AG09309 (cell line): ENCODE data around the gene PEX26.
"Not testable (repeated sequence)": the region's sequence is repeated elsewhere in the genome, so short reads cannot be mapped to it uniquely, and the experiment has no call there.

Experiments
- DNase-seq: peaks from one replicate; pipeline ENCODE4 v3.0.0-alpha.2; 2010; ENCODE audit warnings: low read depth
- H3K4me3 ChIP-seq: 2 replicates; pipeline ENCODE4 v1.5.1; 2011; ENCODE audit warnings: mild to moderate bottlenecking, low read depth, low read length, moderate library complexity; ENCODE audit not compliant: control insufficient read depth
- TF ChIP-seq, protein P1 (sequence below): IDR thresholded peaks from 2 replicates; pipeline ENCODE4 v1.5.1; 2011; ENCODE audit warnings: mild to moderate bottlenecking, low read depth, low read length, inconsistent platforms; ENCODE audit not compliant: insufficient read depth, control insufficient read depth; ENCODE audit errors: missing control alignments

The PEX26 gene

DNA sequence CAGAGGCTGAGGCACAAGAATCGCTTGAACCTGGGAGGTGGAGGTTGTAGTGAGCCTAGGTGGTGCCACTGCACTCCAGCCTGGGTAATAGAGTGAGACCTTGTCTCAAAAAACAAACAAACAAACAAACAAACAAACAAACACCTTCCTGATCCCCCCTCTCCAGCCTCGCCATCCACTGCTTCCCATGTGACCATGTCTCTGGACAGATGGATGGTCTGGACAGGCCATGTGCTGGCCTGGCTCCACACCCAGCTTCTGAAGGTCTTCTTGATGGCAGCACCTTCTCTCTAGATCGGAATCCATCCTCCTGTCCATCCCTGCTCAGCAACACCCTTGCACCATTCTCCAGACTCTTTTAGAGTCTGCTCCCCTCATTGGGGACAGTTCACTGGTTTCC is 10.7 kb upstream of the PEX26 start:
- no peak overlapping the region for H3K4me3 ChIP-seq
- TF ChIP-seq, protein P1, sequence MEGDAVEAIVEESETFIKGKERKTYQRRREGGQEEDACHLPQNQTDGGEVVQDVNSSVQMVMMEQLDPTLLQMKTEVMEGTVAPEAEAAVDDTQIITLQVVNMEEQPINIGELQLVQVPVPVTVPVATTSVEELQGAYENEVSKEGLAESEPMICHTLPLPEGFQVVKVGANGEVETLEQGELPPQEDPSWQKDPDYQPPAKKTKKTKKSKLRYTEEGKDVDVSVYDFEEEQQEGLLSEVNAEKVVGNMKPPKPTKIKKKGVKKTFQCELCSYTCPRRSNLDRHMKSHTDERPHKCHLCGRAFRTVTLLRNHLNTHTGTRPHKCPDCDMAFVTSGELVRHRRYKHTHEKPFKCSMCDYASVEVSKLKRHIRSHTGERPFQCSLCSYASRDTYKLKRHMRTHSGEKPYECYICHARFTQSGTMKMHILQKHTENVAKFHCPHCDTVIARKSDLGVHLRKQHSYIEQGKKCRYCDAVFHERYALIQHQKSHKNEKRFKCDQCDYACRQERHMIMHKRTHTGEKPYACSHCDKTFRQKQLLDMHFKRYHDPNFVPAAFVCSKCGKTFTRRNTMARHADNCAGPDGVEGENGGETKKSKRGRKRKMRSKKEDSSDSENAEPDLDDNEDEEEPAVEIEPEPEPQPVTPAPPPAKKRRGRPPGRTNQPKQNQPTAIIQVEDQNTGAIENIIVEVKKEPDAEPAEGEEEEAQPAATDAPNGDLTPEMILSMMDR: no peak
- DNase-seq: no peak

DNA sequence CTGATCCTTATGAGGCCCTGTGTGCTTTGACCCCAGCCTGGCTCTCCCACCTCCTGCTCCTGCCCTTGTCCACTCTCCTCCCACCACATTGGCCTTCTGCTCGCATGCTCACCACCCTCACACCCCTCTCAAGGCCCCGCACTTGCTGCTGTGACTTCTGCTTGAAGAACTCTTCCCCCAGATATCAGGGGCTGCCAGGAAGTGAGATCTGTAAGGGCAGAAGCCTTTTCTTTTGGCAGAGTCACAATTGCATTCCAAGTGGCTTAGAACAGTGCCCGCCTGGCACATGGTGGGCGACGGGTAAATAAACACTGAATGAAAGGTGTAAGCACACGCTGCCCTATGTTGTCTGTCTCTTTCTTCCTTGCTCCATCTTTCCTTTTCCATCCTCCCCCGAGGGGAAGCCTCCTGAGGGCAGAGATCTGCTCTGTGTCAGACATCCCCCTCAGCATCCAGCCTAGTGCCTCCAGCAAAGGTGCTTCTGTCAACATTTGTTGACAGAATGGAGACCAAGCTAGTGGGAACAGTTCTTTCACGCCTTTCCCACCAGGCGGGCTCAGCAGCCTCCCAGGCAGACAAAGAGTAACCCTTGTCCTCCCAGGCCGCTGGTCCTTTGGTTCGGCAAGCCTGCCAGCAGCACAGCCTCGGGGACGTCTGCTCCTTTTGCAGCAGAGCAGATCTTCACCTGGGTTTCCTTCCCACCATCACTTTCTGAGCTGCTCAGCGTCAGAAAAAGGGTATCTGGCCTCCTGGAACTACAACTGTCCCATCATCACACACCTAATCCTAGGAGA is 10.0 kb upstream of the PEX26 start:
- TF ChIP-seq, protein P1: no peak
- no peak for DNase-seq
- no peak overlapping the region for H3K4me3 ChIP-seq

DNA sequence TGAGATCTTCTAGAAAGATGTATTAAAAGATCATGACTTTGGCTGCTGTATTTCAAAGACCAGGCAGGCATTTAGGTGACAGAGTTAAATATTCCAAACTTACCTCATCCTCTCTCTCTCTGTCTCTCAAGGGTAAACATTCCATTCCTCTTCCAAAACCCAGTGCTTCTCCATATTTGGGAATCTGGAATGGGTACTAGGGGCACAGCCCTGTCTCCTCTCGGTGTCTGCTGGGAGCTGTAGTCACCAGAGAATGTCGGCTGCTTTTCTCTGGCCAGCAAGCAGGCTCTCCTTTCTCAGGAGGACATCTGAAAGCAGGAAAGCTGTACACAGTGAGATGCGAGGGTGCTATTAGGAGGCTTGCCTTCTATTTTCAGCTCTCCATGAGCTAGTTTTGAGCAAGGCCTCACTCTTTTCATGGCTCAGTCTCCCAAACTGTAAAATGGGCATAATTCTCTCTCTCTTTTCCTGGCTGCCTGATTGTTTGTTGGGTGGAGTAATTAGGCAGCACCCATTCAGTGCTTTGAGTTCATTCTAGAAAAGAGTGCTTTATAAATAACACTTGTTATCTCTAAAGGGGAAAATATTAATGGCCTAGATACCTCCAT is 9.3 kb upstream of the PEX26 start:
- DNase-seq: no peak
- TF ChIP-seq, protein P1: no peak
- no peak overlapping the region for H3K4me3 ChIP-seq

DNA sequence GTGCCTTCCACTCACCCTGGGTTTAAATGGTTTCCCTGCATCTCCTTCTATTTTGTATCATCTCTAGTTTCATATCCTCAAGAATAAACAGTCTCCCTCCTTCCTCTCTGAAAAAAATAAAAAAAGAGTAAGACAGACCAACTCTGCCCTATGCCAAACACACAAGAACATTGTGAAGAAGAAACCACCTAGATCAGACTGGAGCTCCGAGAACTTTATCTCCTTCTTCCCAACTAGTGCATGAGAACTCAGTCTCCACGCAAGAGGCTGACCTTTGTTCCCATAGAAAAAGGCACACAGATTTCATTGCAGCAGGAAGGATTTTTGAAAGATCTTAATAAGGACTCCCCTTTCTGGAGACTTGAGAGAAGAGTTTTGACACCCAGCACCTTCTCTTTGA is 8.7 kb upstream of the PEX26 start:
- no peak for DNase-seq
- H3K4me3 ChIP-seq: no peak overlapping the region
- TF ChIP-seq, protein P1: no peak

DNA sequence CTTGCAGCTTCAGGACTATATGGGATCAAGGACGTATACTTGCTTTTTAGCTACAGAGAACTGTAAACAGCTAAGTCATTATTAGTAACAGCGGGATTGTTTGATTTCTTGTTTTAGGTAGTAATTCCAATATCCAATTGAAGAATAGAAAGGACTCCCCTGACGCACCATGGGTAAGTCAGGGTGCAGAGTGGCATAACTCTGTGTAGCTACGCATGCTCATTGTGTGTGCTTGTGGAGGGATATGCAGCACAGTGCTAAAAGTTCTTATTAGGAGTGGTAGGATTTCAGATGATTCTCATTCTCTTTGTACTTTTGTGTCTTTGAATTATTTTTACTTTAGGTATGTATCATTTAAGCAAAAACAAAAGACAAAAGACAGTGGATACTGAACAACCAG is 7.7 kb upstream of the PEX26 start:
- H3K4me3 ChIP-seq: no peak overlapping the region
- TF ChIP-seq, protein P1: no peak
- no peak for DNase-seq

DNA sequence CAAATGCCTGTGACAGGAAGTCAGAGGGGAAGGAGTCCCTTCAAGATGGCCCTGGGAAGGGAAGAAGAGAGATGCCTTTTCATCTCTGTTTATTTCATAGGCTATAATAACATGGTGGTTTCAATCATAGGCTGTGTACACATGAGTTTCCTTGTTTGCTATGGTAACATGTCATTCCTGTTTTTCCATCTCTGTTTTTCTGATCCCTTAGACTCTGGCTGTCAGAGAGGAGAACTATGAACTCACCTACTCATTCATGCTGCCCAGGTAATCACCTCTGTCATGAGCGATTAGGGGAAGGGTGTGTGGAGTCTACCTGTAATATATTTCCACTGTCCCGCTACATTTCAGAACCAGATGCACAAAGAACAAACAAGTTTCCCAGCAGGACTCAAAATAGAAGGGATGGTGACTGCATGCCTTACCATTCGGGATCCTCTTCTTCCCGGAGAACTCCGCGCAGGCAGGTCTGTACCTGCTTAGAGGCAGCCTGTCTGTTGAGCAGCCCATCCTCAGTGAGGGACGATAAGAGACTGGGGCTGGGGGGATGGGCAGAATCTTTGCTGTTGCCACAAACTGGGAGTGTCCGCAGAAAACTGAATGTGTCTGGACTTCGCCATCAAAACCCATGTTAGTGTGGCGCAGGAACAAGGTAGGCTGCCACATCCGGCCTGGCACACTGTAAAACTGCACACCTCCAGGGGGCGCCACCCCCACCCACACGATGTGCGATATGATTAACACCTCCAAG is 7.1 kb upstream of the PEX26 start:
- TF ChIP-seq, protein P1: peak; percentile 30
- no peak overlapping the region for H3K4me3 ChIP-seq
- no peak for DNase-seq

DNA sequence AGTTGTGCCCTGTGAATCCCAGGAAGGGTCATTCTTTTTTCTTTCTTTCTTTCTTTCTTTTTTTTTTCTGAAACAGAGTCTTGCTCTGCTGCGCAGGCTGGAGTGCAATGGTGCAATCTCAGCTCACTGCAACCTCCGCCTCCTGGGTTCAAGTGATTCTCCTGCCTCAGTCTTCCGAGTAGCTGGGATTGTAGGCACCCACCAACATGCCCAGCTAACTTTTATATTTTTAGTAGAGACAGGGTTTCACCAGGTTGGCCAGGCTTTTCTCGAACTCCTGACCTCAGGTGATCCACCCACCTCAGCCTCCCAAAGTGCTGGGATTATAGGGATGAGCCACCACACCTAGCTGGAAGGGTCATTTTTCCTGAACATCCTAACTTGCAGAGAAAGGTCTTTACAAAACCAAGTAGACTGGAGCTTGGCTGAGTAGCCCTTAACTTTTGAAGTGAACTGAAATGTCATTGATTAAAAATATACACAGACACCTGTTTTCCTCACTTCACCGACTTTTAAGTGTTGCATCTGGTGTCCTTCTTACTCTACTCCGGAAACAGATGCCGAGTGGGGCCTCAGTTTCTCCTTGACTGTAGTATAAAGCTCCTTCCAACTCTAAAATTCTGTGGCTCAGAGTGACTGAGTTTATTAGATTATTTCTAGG is 6.4 kb upstream of the PEX26 start:
- DNase-seq, H3K4me3 ChIP-seq: not testable (repeated sequence)
